BE2C (cell line): ENCODE measurements around the gene ZNF566.

Experiments used
- DNase-seq: peaks from one replicate; pipeline ENCODE4 v3.0.0-alpha.2; 2020
- H3K27me3 ChIP-seq: fragments of 250-450 bp; sonication (Bioruptor Pico); 2 replicates; pipeline ENCODE4 v1.5.1; 2020; ENCODE audit warnings: mild to moderate bottlenecking
- H3K36me3 ChIP-seq: fragments of 250-450 bp; sonication (Bioruptor Pico); 2 replicates; pipeline ENCODE4 v1.5.1; 2020; ENCODE audit warnings: mild to moderate bottlenecking
- H3K4me1 ChIP-seq: fragments of 250-450 bp; sonication (Bioruptor Pico); 2 replicates; pipeline ENCODE4 v1.5.1; 2020
- H3K4me3 ChIP-seq: 2 replicates; pipeline ENCODE4 v1.5.1; 2011; ENCODE audit warnings: low read depth, low read length
- H3K9me3 ChIP-seq: fragments of 250-450 bp; sonication (Bioruptor Pico); 2 replicates; pipeline ENCODE4 v1.5.1; 2020
- TF ChIP-seq, protein P1 (sequence below): IDR thresholded peaks from 2 replicates; pipeline ENCODE4 v1.5.1; 2012; ENCODE audit warnings: mild to moderate bottlenecking, low read depth, low read length

The ZNF566 gene

DNA sequence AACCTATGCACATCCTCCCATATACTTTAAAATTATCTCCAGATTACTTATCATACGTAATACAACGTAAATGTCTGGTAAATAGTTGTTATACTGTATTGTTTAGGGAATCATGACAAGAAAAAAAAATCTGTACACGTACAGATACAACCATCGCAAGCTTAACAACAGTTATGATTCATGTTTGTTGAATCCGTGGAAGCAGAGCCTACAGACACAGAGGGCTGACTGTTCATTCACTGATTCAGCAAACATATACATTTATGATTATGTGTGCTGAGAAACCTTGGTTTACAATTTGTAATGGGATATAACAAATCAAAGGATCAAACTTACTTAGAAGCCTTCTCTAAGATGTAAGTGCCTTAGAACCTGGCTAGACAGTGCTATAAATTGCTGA, 37.2 kb upstream of the ZNF566 start:
- Histone ChIP-seq H3K36me3 (peaks cover 30% of the 10 kb centered on the region), H3K4me1 (no peaks in the 10 kb centered on the region), H3K4me3 (peak overlapping the region; percentile 93), H3K27me3 (no peaks in the 10 kb centered on the region), H3K9me3 (peaks cover 3% of the 10 kb centered on the region; the same call in 1 of the 2 replicates)
- TF ChIP-seq, protein P1, sequence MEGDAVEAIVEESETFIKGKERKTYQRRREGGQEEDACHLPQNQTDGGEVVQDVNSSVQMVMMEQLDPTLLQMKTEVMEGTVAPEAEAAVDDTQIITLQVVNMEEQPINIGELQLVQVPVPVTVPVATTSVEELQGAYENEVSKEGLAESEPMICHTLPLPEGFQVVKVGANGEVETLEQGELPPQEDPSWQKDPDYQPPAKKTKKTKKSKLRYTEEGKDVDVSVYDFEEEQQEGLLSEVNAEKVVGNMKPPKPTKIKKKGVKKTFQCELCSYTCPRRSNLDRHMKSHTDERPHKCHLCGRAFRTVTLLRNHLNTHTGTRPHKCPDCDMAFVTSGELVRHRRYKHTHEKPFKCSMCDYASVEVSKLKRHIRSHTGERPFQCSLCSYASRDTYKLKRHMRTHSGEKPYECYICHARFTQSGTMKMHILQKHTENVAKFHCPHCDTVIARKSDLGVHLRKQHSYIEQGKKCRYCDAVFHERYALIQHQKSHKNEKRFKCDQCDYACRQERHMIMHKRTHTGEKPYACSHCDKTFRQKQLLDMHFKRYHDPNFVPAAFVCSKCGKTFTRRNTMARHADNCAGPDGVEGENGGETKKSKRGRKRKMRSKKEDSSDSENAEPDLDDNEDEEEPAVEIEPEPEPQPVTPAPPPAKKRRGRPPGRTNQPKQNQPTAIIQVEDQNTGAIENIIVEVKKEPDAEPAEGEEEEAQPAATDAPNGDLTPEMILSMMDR: no peak
- no peak for DNase-seq

DNA sequence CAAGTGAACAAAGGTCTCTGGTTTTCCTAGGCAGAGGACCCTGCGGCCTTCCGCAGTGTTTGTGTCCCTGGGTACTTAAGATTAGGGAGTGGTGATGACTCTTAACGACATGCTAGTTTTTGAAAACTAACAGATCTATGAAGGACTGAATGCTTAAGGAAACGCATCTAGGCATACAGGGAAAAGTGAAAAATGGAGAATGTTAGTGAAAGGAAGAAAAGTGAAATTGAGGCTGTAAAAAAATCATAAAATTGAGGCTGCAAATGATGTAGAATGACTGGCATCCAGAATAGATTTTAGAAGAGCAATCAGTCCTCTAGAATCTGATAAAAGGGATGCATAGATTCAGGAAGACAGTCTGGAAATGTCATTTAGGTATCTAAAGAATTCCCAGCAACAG, 35.3 kb upstream of the ZNF566 start:
- H3K9me3 ChIP-seq: peaks cover 3% of the 10 kb centered on the region; the same call in 1 of the 2 replicates
- TF ChIP-seq, protein P1: no peak
- H3K4me3 ChIP-seq: no peak overlapping the region
- no peaks in the 10 kb centered on the region for H3K27me3 ChIP-seq
- no peak for DNase-seq
- H3K4me1 ChIP-seq: no peaks in the 10 kb centered on the region
- peaks cover 40% of the 10 kb centered on the region for H3K36me3 ChIP-seq

DNA sequence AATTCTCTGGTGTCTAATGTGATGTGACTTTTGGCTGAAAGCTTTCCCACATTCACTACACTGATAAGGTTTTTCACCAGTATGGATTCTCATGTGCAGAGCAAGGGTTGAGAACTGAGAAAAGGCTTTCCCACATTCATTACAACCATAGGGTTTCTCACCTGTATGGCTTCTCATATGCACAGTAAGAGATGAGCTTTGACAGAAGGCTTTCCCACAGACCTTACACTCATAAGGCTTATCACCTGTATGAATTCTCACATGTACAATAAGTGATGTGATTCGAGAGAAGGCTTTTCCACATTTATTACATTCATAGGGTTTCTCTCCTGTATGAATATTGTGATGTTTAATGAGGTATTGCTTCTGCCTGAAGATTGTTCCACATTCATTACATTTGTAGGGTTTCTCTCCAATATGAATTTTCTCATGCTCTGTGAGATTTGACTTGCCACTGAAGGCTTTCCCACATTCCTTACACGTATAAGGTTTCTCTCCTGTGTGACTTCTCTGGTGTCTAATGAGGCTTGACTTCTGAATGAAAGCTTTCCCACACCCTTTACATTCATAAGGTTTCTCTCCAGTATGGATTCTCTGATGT, 24.8 kb upstream of the ZNF566 start:
- no peak for DNase-seq
- Histone ChIP-seq H3K9me3 (peaks cover 3% of the 10 kb centered on the region; the same call in 1 of the 2 replicates), H3K36me3 (peaks cover 58% of the 10 kb centered on the region), H3K27me3 (no peaks in the 10 kb centered on the region), H3K4me1 (no peaks in the 10 kb centered on the region), H3K4me3 (no peak overlapping the region)
- TF ChIP-seq, protein P1: no peak

DNA sequence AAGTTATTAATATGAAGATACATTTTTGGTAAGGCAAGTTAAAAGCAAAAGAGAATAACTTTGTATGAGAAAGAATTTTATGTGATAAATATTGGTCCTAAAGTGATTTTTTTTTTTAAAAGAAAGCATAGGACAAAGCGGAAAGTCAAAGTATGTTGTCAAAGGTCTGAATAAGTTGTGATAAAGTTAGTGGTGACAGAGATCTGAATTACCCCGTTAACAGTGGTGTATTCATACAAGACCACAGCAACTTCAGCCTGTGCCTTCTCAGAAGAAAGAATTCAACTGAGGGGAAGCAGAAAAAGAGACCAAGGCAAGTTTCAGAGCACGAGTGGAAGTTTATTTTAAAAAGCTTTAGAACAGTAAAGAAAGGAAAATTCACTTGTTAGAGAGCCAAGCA, 19.0 kb upstream of the ZNF566 start:
- Histone ChIP-seq H3K27me3 (no peaks in the 10 kb centered on the region), H3K36me3 (peaks cover 1% of the 10 kb centered on the region), H3K4me1 (no peaks in the 10 kb centered on the region), H3K4me3 (no peak overlapping the region), H3K9me3 (no peaks in the 10 kb centered on the region)
- DNase-seq: no peak
- TF ChIP-seq, protein P1: no peak

DNA sequence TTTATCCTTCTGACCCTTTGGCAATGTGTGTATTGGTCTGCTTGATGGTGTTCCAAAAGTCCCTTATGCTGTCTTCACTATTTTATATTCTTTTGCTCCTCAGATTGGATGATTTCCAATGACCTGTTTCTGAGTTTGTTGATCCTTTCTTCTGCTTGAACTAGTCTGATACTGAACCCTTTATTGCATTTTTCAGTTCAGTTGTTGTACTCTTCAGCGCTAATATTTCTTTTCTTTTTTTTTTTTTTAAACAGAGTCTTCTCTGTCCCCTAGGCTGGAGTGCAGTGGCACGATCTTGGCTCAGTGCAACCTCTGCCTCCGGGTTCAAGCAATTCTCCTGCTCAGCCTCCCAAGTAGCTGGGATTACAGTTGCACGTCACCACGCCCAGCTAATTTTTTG, 12.6 kb upstream of the ZNF566 start:
- TF ChIP-seq, protein P1: no peak
- no peaks in the 10 kb centered on the region for H3K4me1 ChIP-seq
- H3K36me3 ChIP-seq: no peaks in the 10 kb centered on the region
- no peaks in the 10 kb centered on the region for H3K9me3 ChIP-seq
- H3K27me3 ChIP-seq: no peaks in the 10 kb centered on the region
- DNase-seq: no peak
- H3K4me3 ChIP-seq: no peak overlapping the region

DNA sequence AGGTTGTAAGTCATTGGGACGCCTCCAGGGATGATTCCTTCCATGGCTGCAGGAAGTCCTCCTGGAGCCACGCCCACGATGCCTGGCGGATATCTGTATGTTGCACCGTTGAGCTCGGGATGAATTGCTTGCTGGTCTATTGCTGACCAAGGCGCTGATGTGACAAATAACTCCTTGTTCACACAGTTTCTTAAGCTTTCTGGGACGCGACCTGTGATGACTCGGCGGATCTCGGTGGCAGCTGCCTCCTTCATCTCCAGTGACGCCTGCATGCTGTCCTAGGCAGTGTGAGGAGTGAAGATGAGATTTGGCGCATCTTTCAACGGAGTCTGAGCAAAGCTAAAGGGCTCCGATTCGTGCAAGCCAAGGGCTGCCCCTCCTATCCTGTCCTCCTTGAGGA, 7.6 kb upstream of the ZNF566 start:
- no peaks in the 10 kb centered on the region for H3K9me3 ChIP-seq
- TF ChIP-seq, protein P1: no peak
- DNase-seq: no peak
- H3K4me1 ChIP-seq: no peaks in the 10 kb centered on the region
- H3K4me3 ChIP-seq: no peak overlapping the region
- H3K36me3 ChIP-seq: no peaks in the 10 kb centered on the region
- no peaks in the 10 kb centered on the region for H3K27me3 ChIP-seq
